HG03354 (cell line): Measurements from ENCODE around the gene APLP2.
A peak's percentile ranks its signal among the peaks of the same experiment; 100 is the strongest.
"Not testable (repeated sequence)": the region's sequence is repeated elsewhere in the genome, so short reads cannot be mapped to it uniquely, and the experiment has no call there.

ENCODE experiments used
- ATAC-seq: cut with Tn5 transposase; IDR thresholded peaks from one replicate; pipeline ENCODE4 v1.9.1; 2021; ENCODE audit warnings: mild to moderate bottlenecking; ENCODE audit not compliant: unreplicated experiment, poor library complexity, severe bottlenecking

The APLP2 gene

DNA sequence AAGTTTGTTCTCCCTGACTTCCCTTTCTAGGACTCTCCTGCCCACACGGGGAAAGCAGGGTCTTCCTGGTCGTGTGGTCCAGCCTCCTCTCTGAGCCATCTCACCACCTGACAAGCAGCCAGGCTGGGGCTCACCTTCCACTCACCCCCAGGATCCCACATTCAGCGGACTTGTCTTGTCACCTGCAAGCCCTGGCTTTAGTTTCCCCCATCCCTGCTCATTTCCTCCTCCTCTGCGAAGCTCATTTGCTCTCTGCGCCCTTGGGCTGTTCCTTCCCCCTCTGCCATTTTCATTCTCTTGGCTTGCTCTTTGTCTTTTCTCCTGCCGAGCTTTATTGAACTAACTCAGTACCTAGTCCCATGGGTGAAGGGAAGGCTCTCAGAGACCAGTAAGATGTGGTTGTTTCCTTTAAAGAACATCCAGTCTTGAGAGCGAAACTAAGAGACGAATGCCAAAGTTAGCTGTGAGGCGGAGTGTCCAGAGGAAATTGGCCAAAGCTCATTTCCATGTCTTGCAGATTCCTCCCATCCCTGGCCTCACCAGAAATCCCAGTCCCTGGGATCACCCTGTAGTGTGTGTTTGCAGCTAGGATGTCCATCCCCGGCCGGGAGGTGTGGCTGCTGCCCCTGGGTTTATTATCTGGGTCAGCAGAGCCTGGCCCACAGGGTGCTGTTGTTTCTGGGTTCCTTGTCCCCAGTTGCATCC, 91.9 kb downstream of the APLP2 start:
- no peak for ATAC-seq

DNA sequence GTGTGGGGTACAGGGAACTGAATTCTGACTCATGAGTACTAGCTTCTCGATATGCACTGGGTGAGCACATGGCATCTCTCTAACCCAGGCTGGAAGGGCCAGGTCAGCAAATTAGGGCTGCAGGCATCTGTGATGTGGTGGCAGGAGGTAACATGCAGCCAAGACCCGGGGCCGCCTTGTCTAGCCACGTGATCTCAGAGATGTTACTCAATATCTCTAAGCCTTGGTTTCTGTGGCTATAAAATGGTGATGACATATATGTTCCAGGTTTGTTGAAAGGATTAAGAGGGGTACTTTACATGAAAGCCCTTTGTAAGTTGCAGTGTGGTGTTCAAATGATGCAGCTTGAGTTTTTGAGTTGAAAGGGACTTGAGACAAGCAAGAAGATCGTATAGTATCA, 93.0 kb downstream of the APLP2 start:
- ATAC-seq: no peak

GRCh38 chr11:130163346-130164220, 93.9 kb downstream of the APLP2 start:
- no peak for ATAC-seq

DNA sequence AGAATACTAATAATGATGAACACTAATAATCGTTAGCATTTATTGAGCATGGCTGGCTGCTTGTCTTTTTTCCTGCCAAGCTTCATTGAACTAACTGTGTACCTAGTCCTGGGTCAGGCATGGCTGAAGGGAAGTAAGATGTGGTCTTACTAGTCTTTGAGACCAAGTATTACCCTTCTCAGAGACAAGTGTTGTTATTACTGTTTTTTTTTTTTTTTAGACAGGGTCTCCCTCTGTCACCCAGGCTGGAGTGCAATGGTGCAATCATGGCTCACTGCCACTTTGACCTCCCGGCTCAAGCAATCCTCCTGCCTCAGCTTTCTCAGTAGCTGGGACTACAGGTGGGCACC, 94.5 kb downstream of the APLP2 start:
- ATAC-seq: no peak

GRCh38 chr11:130165601-130166456, 96.1 kb downstream of the APLP2 start:
- no peak for ATAC-seq

DNA sequence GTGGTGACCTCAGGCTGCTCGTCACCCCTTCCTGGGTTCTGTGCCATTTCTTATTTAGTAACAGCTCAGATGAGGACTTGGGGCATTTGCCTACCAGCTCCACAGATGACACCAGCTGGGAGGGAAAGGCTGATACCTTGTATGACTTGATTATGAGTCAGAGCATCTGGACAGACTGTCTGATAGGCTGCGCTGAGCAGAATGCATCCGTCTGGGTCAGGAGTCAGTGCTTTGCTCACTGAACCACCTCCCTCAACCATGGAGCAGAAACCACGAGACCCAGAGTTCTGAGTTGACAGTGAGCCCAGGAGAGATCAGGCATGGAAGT, 96.7 kb downstream of the APLP2 start:
- peak; percentile 81 for ATAC-seq

DNA sequence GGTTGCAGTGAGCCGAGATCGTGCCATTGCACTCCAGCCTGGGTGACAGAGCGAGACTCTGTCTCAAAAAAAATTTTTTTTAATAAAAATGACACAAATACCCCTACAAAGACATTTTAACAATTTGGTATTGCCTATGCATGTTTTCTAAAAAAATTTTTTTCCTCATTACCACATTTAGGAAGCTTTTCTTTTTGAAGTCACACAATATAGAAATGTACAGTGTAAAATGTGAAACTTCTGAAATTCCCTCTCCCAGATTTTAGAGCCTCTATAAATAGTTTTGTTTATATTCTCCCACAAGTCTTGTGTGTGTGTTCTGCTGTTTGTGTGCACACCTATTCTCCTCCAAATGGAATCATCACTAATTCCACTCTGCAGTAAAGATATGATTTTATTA, 97.5 kb downstream of the APLP2 start:
- ATAC-seq: no peak

GRCh38 chr11:130168105-130168504, 98.4 kb downstream of the APLP2 start:
- ATAC-seq: no peak

DNA sequence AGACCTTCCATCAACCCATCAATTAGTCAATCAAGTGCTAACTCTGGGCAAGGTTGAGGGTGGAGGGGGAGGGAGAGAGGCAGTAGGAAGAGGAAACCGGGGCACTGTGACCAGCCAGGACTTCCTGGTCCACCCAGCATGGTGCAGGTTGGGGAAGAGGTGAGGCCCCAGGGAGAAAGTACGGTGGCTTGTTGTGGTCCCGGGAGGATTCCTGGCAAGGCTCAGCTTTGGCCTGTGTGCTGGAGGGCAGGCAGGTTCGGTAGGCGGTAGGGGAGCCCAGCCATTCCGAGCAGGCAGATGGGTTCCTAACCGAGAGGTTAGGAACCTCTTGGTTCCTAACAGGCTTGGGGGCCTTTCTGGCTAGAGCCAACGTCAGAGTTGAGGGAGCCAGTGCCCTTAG, 100.7 kb downstream of the APLP2 start:
- no peak for ATAC-seq

GRCh38 chr11:130171534-130171933, 101.8 kb downstream of the APLP2 start:
- ATAC-seq: no peak

GRCh38 chr11:130172001-130172400, 102.3 kb downstream of the APLP2 start:
- not testable (repeated sequence) for ATAC-seq

DNA sequence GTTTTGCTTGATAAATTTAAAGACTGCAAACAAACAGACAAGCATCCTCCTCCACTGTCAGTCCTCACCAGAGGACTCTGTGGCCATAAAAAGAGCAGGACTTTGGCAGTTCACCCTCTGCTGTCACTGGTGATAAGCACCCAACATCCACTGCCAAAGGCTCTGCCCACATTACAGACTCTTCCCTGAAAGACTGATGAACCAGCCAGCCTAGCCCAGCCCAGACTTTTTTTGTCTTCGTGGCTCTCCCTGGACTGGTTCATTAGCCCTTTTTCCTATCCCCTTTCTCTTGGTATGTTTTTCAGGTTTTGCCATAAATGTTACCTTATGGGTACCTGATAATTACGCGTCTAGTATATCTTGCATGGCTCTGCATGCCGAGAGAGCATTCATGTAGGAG, 104.9 kb downstream of the APLP2 start:
- no peak for ATAC-seq

DNA sequence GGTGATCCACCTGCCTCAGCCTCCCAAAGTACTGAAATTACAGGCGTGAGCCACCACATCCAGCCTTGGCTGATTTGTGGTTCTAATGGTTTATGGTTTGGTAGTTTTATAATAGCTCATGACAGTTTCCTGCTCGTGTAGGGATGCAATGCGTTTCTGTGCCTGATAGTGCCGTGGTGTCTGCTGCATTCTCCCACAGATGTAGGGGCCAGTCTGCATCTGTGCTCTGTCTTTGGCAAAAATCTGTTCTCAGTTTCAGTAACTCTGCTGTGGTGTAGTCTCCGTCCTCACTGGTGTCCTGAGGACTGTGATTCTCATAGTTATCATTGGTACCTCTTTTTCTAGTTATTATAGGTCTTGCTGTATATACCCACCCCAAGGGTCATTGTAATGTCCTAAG, 106.2 kb downstream of the APLP2 start:
- ATAC-seq: no peak

DNA sequence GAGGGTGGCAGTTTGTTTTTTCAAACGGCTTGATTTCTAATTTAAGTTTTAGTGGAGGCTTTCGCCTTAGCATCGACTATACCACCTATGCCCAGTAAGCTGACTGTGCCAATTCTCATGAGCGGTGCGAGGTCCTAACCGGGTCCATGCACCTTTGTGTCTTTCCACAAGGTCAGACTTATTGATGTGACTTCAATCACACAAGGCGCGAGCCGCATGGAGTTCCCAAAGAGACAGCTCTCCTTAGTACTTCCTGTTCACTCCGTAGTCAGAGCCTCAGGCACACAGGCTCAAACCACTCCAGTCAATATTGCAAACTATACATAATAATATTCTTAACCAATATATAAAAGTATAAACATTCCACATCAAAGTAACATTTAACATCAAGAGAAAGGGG, 108.1 kb downstream of the APLP2 start:
- no peak for ATAC-seq

DNA sequence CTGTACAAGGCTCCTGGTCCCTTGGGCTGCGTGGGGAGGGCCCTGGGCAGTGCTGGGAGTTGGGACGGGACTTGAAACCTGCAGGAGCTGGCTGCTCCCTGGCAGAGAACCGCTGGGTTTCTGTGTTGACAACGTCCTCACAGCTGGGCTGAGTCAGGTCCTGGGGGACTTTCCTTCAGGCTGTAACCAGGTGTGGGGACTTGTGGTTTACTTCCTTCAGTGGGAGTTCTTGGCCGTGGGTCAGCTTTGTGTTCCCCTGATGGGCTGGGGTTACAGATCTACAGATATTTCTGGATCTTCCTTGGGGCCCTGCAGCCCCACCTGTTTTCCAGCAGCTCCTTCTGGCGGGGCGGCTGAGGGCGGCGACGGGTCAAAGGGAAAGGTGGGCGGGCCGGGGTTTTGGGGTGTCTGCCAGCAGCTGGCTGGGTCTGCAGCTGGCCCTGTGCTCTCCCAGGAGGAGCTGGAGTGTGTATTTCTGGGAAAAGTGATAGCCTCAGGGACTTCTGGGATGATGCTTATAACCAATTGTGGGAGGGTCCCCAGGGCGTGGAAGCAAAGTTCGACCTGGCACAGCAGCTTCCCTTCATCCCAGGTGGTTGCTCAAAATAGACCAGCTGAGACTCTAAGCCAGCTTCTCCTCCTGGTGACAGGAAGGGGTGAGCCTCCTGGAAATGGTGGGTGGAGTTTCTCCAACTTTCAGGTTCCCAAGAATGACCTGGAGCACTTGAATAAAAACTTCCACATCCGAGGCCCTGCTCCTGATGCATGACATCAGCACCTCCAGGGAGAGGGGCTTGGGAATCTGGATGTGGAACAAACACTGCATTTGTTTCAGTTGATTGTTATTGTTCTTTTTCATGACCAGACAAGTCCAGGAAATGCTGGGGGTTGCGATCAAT, 109.0 kb downstream of the APLP2 start:
- ATAC-seq: no peak

GRCh38 chr11:130179396-130180306, 110.0 kb downstream of the APLP2 start:
- no peak for ATAC-seq

- no peak for ATAC-seq
These were observed 110.8 kb downstream of the APLP2 start for GRCh38 chr11:130180491-130180890.

- ATAC-seq: no peak
These were observed 111.2 kb downstream of the APLP2 start for GRCh38 chr11:130180896-130181294.
